Endothelial cell of umbilical vein (primary cell): ENCODE results near the gene OR2F2. TPM values are rescaled to one million over a fixed set of nuclear protein-coding genes. Genes with fewer than 3 reads are reported as not detected.

Source experiments
- BruUV-seq: library from RNA; stranded (reverse); fragments of 400-500 nt; replicated peaks from 2 replicates; lab custom pipeline; 2021; lab: Mats Ljungman, UMichigan
- CTCF ChIA-PET: fragments of 300-600, 350-600 bp; sonication (Branson Sonifier 250); formaldehyde crosslinking; loops from one replicate; lab custom pipeline; 2021; ENCODE audit warnings: antibody characterized with exemption, inconsistent platforms; lab: Charles Lee
- POLR2A ChIA-PET: fragments of 300-600, 350-600 bp; sonication (Branson Sonifier 250); formaldehyde crosslinking; loops from one replicate; lab custom pipeline; 2021; ENCODE audit warnings: antibody characterized with exemption, inconsistent platforms; lab: Charles Lee
- DNase-seq: peaks from one replicate; pipeline ENCODE4 v3.0.0-alpha.2; 2011; ENCODE audit warnings: low read depth, low spot score
- FAIRE-seq: peaks from 2 replicates; lab custom pipeline; 2011; peaks lifted over from hg19 to GRCh38; lab: Jason Lieb, UNC
- H2AFZ ChIP-seq: 2 replicates; pipeline ENCODE4 v1.6.0; 2012; ENCODE audit warnings: low read depth, low read length, control low read depth, inconsistent platforms
- H3K27ac ChIP-seq: 2 replicates; pipeline ENCODE4 v1.5.1; 2011; ENCODE audit warnings: low read depth, mild to moderate bottlenecking, control low read depth, low read length, moderate library complexity; ENCODE audit not compliant: insufficient read depth
- H3K27me3 ChIP-seq, 2 experiments: 2 replicates each; pipeline versions ENCODE4 v1.6.0 to v1.6.1; 2011; ENCODE audit warnings: low read length in 2 of 2, mixed read lengths in 1 of 2; ENCODE audit not compliant: control insufficient read depth in 2 of 2, insufficient read depth in 2 of 2
- H3K36me3 ChIP-seq, 2 experiments: 2 replicates in 1 of 2; 3 replicates in 1 of 2; pipeline ENCODE4 v1.5.1; 2011; ENCODE audit warnings: low read length in 2 of 2, mild to moderate bottlenecking in 1 of 2, moderate library complexity in 1 of 2; ENCODE audit not compliant: control insufficient read depth in 2 of 2, insufficient read depth in 2 of 2; ENCODE audit errors: extremely low read depth in 1 of 2
- H3K4me1 ChIP-seq: 3 replicates; pipeline ENCODE4 v1.5.1; 2011; ENCODE audit warnings: mild to moderate bottlenecking, low read length; ENCODE audit not compliant: control insufficient read depth, insufficient read depth; ENCODE audit errors: extremely low read depth
- H3K4me2 ChIP-seq: 2 replicates; pipeline ENCODE4 v1.6.1; 2011; ENCODE audit warnings: low read length, control low read depth, mixed read lengths; ENCODE audit not compliant: insufficient read depth
- H3K4me3 ChIP-seq, 3 experiments: fragments of 200-600 bp in 1 of 3; sonication (generic), shearing (Covaris generic) in 1 of 3; replicated peaks in 1 of 3; 2 replicates each; pipeline ENCODE4 v1.5.1; 2011 to 2016; ENCODE audit warnings: control low read depth in 3 of 3, low read length in 3 of 3, mild to moderate bottlenecking in 2 of 3, inconsistent platforms in 1 of 3, low read depth in 1 of 3, moderate library complexity in 1 of 3; ENCODE audit not compliant: insufficient read depth in 1 of 3
- H3K79me2 ChIP-seq: 2 replicates; pipeline ENCODE4 v1.6.0; 2012; ENCODE audit warnings: low read length, inconsistent platforms; ENCODE audit not compliant: control insufficient read depth, insufficient read depth
- H3K9ac ChIP-seq: replicated peaks from 2 replicates; pipeline ENCODE3; 2011; ENCODE audit warnings: low read length, control low read depth; ENCODE audit not compliant: insufficient read depth; ENCODE audit errors: extremely low read depth
- H3K9me1 ChIP-seq: replicated peaks from 3 replicates; pipeline ENCODE4 v1.6.0; 2011; ENCODE audit warnings: mild to moderate bottlenecking, low read length; ENCODE audit not compliant: control insufficient read depth, insufficient read depth; ENCODE audit errors: extremely low read depth
- H3K9me3 ChIP-seq: replicated peaks from 2 replicates; pipeline ENCODE4 v1.5.1; 2012; ENCODE audit warnings: low read length, inconsistent platforms; ENCODE audit not compliant: control insufficient read depth, insufficient read depth
- H4K20me1 ChIP-seq: replicated peaks from 2 replicates; pipeline ENCODE3; 2011; ENCODE audit warnings: mild to moderate bottlenecking, low read length; ENCODE audit not compliant: control insufficient read depth, insufficient read depth; ENCODE audit errors: extremely low read depth
- EZH2 ChIP-seq: IDR thresholded peaks from 2 replicates; pipeline ENCODE4 v1.6.1; 2012; ENCODE audit warnings: borderline replicate concordance, low read depth, mild to moderate bottlenecking, moderate library complexity, low read length, inconsistent platforms; ENCODE audit not compliant: severe bottlenecking
- FOS ChIP-seq: IDR thresholded peaks from 2 replicates; pipeline ENCODE4 v1.6.1; 2011; ENCODE audit warnings: mild to moderate bottlenecking, low read length, moderate library complexity, borderline replicate concordance; ENCODE audit not compliant: insufficient read depth
- GATA2 ChIP-seq: IDR thresholded peaks from 2 replicates; pipeline ENCODE4 v1.7.0; 2011; ENCODE audit warnings: low read depth, mild to moderate bottlenecking, moderate library complexity, mixed read lengths, low read length; ENCODE audit not compliant: insufficient read length, insufficient read depth
- JUN ChIP-seq: IDR thresholded peaks from 2 replicates; pipeline ENCODE4 v1.6.1; 2011; ENCODE audit warnings: borderline replicate concordance, low read depth; ENCODE audit not compliant: insufficient read length, insufficient read depth
- MYC ChIP-seq: IDR thresholded peaks from one replicate; pipeline ENCODE4 v1.6.1; 2011; ENCODE audit warnings: mild to moderate bottlenecking, low read depth, low read length
- POLR2A ChIP-seq: IDR thresholded peaks from 2 replicates; pipeline ENCODE4 v1.6.1; 2012; ENCODE audit warnings: low read depth, mild to moderate bottlenecking, control low read depth, low read length
- POLR2AphosphoS5 ChIP-seq: IDR thresholded peaks from 2 replicates; pipeline ENCODE4 v1.6.1; 2012; ENCODE audit warnings: low read depth, mild to moderate bottlenecking, control low read depth, low read length, moderate library complexity; ENCODE audit not compliant: insufficient read depth
- dilution Hi-C: fragments of 300-500 bp; cut with MboI; formaldehyde crosslinking; loops from one replicate; pipeline ENCODE4 v1.15.0; 2019; ENCODE audit warnings: low sequenced_read_pairs; ENCODE audit not compliant: extremely low pct_ligation_motif_present
- intact Hi-C: fragments of 100-400 bp; cut with micrococcal nuclease; formaldehyde crosslinking; loops from one replicate; pipeline ENCODE4 v1.10.0; 2022
- polyA plus RNA-seq, 4 experiments: library from polyadenylated mRNA; depleted of rRNA in 3 of 4; stranded (reverse) in 3 of 4; unstranded in 1 of 4; fragments of >200 nt; gene quantifications; 2 replicates each; pipeline versions ENCODE4 v1.2.1 to v1.2.3, GENCODE V29; 2011 to 2012; ENCODE audit warnings: missing spikeins in 1 of 4
- total RNA-seq: library from RNA; stranded (reverse); gene quantifications from 2 replicates; pipeline ENCODE4 v1.2.3, GENCODE V29; 2021
- TF ChIP-seq, protein P1 (sequence below): IDR thresholded peaks from 2 replicates; pipeline ENCODE4 v1.6.1; 2011; ENCODE audit not compliant: insufficient read depth, insufficient read length
- TF ChIP-seq, protein P2 (sequence below), 2 donors: IDR thresholded peaks; 1 replicate in 1 of 2; 2 replicates in 1 of 2; pipeline ENCODE4 v1.5.1; 2011; ENCODE audit warnings: low read length in 2 of 2, mild to moderate bottlenecking in 2 of 2, moderate library complexity in 2 of 2, control low read depth in 1 of 2, inconsistent platforms in 1 of 2, low read depth in 1 of 2; ENCODE audit not compliant: insufficient read depth in 1 of 2; ENCODE audit errors: extremely low read depth in 1 of 2

Gene OR2F2
- total and polyA plus RNA-seq, 2 donors (not counting 3 experiments of a cell fraction or from before 2014, with no cell fraction given), result not detected

DNA sequence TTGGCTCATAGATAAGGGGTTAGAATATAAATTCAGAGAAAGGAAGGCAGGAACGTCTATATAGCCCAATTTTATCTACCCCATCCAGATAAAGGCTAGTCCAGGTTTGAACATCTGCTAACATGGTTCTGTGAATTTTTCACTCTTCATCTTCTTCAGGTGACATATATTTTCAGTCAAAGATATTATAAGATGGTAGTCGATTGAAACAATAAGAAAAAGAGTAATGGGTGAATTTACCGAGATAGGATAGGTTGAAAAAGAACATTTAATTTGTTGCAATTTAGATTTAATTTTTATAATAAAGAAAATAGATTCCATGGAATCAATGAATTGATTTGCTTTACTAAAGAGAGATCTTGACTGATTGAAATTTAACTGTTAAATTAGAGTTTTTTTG, 19.5 kb downstream of the OR2F2 start, which contains the start of gene OR2F1:
TSS of gene OR2F1 (plus strand) at position 301 of the 400 bp plus-strand sequence. CDS start 5,127 bp downstream, outside the sequence.
- H4K20me1 ChIP-seq, result no peaks in the 10 kb centered on the region
- TF ChIP-seq JUN, result no peak
- no peak for TF ChIP-seq EZH2
- TF ChIP-seq GATA2, result no peak
- TF ChIP-seq POLR2AphosphoS5, result no peak
- TF ChIP-seq POLR2A, result no peak
- TF ChIP-seq MYC, result no peak
- TF ChIP-seq, protein P1, sequence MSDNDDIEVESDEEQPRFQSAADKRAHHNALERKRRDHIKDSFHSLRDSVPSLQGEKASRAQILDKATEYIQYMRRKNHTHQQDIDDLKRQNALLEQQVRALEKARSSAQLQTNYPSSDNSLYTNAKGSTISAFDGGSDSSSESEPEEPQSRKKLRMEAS, result no peak
- TF ChIP-seq, protein P2, sequence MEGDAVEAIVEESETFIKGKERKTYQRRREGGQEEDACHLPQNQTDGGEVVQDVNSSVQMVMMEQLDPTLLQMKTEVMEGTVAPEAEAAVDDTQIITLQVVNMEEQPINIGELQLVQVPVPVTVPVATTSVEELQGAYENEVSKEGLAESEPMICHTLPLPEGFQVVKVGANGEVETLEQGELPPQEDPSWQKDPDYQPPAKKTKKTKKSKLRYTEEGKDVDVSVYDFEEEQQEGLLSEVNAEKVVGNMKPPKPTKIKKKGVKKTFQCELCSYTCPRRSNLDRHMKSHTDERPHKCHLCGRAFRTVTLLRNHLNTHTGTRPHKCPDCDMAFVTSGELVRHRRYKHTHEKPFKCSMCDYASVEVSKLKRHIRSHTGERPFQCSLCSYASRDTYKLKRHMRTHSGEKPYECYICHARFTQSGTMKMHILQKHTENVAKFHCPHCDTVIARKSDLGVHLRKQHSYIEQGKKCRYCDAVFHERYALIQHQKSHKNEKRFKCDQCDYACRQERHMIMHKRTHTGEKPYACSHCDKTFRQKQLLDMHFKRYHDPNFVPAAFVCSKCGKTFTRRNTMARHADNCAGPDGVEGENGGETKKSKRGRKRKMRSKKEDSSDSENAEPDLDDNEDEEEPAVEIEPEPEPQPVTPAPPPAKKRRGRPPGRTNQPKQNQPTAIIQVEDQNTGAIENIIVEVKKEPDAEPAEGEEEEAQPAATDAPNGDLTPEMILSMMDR (IDR thresholded peaks at IDR 0.05; ENCODE audit: extremely low read depth in 1 of 2, insufficient read depth in 1 of 2, low read depth in 1 of 2, low read length in 2 of 2), result no peak
- TF ChIP-seq FOS, result no peak
- no peak within 1 kb of the TSS for H3K9ac ChIP-seq
- intact Hi-C loops, result no loop called here
- H2AFZ ChIP-seq, result no peak within 1 kb of the TSS
- no TSS peak for BruUV-seq
- no peaks in the 10 kb centered on the region for H3K4me1 ChIP-seq
- H3K9me1 ChIP-seq, result peaks cover 2% of the 10 kb centered on the region
- no peak within 1 kb of the TSS for H3K27ac ChIP-seq
- no peaks in the 10 kb centered on the region for H3K79me2 ChIP-seq
- no peak for DNase-seq
- ChIA-PET POLR2A (no interaction called here), CTCF (no interaction called here)
- dilution Hi-C loops, result no loop called here
- no peaks in the 10 kb centered on the region for H3K36me3 ChIP-seq
- H3K4me2 ChIP-seq, result no peak within 1 kb of the TSS
- H3K27me3 ChIP-seq, result peaks cover 4 to 8% of the 10 kb centered on the region in 2 experiments
- FAIRE-seq, result no peak
- no peaks in the 10 kb centered on the region for H3K9me3 ChIP-seq
- H3K4me3 ChIP-seq, result no peak within 1 kb of the TSS
